Osteocyte (in vitro differentiated cells): ENCODE measurements around the gene SMPD2. TPM values are rescaled to one million over a fixed set of nuclear protein-coding genes. Genes with fewer than 3 reads are reported as not detected.

Experiments used
- DNase-seq: peaks from one replicate; pipeline ENCODE4 v3.0.0; 2021; ENCODE audit warnings: mixed read lengths; ENCODE audit not compliant: unreplicated experiment; ENCODE audit errors: extremely low spot score
- H3K27ac Mint-ChIP-seq: one replicate; pipeline ENCODE4 v1.8.0; 2021; ENCODE audit warnings: mild to moderate bottlenecking, mixed read lengths; ENCODE audit not compliant: unreplicated experiment
- H3K27me3 Mint-ChIP-seq: one replicate; pipeline ENCODE4 v1.8.0; 2021; ENCODE audit warnings: mixed read lengths; ENCODE audit not compliant: unreplicated experiment
- H3K36me3 Mint-ChIP-seq: one replicate; pipeline ENCODE4 v1.8.0; 2021; ENCODE audit warnings: mixed read lengths; ENCODE audit not compliant: unreplicated experiment
- H3K4me1 Mint-ChIP-seq: one replicate; pipeline ENCODE4 v1.8.0; 2021; ENCODE audit warnings: mixed read lengths; ENCODE audit not compliant: unreplicated experiment
- H3K4me3 Mint-ChIP-seq: one replicate; pipeline ENCODE4 v1.8.0; 2021; ENCODE audit warnings: mild to moderate bottlenecking, moderate library complexity, mixed read lengths; ENCODE audit not compliant: unreplicated experiment
- H3K9me3 Mint-ChIP-seq: one replicate; pipeline ENCODE4 v1.8.0; 2021; ENCODE audit warnings: mixed read lengths; ENCODE audit not compliant: unreplicated experiment
- CTCF ChIP-seq: fragments of 200-600 bp; sonication (generic); IDR thresholded peaks from 2 replicates; pipeline ENCODE4 v1.5.0; 2021; ENCODE audit warnings: antibody characterized with exemption, mild to moderate bottlenecking, moderate library complexity
- total RNA-seq: library from RNA; stranded (reverse); gene quantifications from 2 replicates; pipeline ENCODE4 v1.2.1, GENCODE V29; 2021

SMPD2 gene
- total RNA-seq, 1 donor from 2014 or later = 10.1 TPM

- peak overlapping the region; percentile 69 for H3K4me3 Mint-ChIP-seq
- no peak for TF ChIP-seq CTCF
- no peak overlapping the region for H3K27ac Mint-ChIP-seq
- H3K36me3 Mint-ChIP-seq = peaks cover 1% of the 10 kb centered on the region
- peak; percentile 83 for DNase-seq
- H3K4me1 Mint-ChIP-seq = peaks cover 20% of the 10 kb centered on the region
- H3K27me3 Mint-ChIP-seq = no peaks in the 10 kb centered on the region
- no peaks in the 10 kb centered on the region for H3K9me3 Mint-ChIP-seq
Observed at GRCh38 chr6:109456111-109456583, 15.6 kb downstream of the SMPD2 start.

DNA sequence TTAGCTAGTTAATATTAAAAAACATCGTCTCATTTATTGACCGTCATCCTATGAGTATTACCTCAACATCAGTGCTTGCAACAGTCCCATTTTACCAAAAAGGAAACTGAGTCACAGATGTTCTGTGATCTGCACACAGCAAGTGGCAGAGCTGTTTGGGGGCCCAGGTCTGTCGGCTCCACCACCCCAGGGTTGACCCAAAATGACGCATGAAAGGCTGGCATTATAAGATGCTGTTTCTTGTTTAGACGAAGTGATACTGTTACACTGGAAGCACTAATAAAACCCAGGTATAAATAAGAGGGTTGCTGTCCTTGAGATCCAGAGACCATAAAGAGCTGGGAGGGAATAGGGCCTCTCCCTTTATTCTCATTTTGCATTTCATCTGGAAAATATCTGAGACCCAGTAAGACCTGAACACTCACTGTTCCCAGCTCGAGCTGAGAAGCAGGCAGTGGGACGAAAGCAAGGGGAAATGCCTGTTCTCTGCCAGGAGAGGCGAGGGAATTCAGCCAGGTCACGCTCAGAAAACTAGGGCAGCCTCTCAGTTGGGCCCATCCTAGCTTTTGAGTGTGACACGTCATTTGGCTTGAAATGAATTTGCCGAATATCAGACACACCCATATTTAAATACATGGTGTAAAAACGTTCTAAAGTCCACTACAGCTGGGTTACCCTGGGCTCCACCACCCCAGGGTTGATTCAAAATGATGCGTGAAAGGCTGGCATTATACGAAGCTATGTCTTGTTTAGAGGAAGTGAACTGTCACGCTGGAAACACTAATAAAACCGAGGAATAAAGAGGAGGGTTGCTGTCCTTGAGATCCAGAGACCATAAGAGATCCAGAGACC lies 16.4 kb downstream of the SMPD2 start:
- Mint-ChIP-seq H3K4me3 (peak overlapping the region; percentile 69), H3K9me3 (no peaks in the 10 kb centered on the region), H3K36me3 (peaks cover 4% of the 10 kb centered on the region), H3K27me3 (no peaks in the 10 kb centered on the region), H3K27ac (peak overlapping the region; percentile 24), H3K4me1 (peaks cover 20% of the 10 kb centered on the region)
- TF ChIP-seq CTCF = no peak
- no peak for DNase-seq

GRCh38 chr6:109457562-109457996 lies 17.1 kb downstream of the SMPD2 start:
- Mint-ChIP-seq H3K36me3 (peaks cover 10% of the 10 kb centered on the region), H3K4me1 (peaks cover 20% of the 10 kb centered on the region), H3K27ac (peak overlapping the region; percentile 24), H3K9me3 (no peaks in the 10 kb centered on the region), H3K27me3 (no peaks in the 10 kb centered on the region), H3K4me3 (peak overlapping the region; percentile 7)
- TF ChIP-seq CTCF = no peak
- DNase-seq = no peak

GRCh38 chr6:109458774-109459531 lies 18.4 kb downstream of the SMPD2 start:
- Mint-ChIP-seq H3K9me3 (no peaks in the 10 kb centered on the region), H3K27me3 (no peaks in the 10 kb centered on the region), H3K4me1 (peaks cover 16% of the 10 kb centered on the region), H3K4me3 (no peak overlapping the region), H3K27ac (no peak overlapping the region), H3K36me3 (peaks cover 12% of the 10 kb centered on the region)
- TF ChIP-seq CTCF = no peak
- DNase-seq = no peak
